IMR-90 (cell line): ENCODE measurements around the gene PEX11A. TPM values are rescaled to one million over a fixed set of nuclear protein-coding genes. Genes with fewer than 3 reads are reported as not detected.

Source experiments
- ATAC-seq: fragments of 200-7000 bp; cut with Tn5 transposase; 2 replicates; pipeline ENCODE4 v1.9.1; 2020; ENCODE audit warnings: low read depth, mild to moderate bottlenecking, moderate library complexity
- BruUV-seq: library from RNA; stranded (reverse); fragments of 400-500 nt; replicated peaks from 2 replicates; lab custom pipeline; 2021; lab: Mats Ljungman, UMichigan
- CTCF ChIA-PET: fragments of 300-600 bp; formaldehyde crosslinking; extraction: SDS; loops from one replicate; lab custom pipeline; 2021; ENCODE audit warnings: antibody characterized with exemption; lab: Yijun Ruan, JAX
- POLR2A ChIA-PET: fragments of 300-600 bp; sonication (Branson Sonifier 250); formaldehyde crosslinking; loops from one replicate; lab custom pipeline; 2022; ENCODE audit warnings: antibody characterized with exemption; ENCODE audit not compliant: unreplicated experiment; lab: Charles Lee
- DNase-seq: peaks from one replicate; pipeline ENCODE4 v3.0.0; 2013
- H2AFZ ChIP-seq: replicated peaks from 2 replicates; pipeline ENCODE3; 2013; ENCODE audit warnings: low read length, mild to moderate bottlenecking; ENCODE audit not compliant: poor library complexity
- H2AK5ac ChIP-seq: 2 replicates; pipeline ENCODE4 v1.6.1; 2013; ENCODE audit warnings: low read depth, low read length, inconsistent platforms
- H2AK9ac ChIP-seq: replicated peaks from 2 replicates; pipeline ENCODE3; 2013; ENCODE audit warnings: mild to moderate bottlenecking, low read depth, low read length, moderate library complexity; ENCODE audit not compliant: poor library complexity
- H2BK120ac ChIP-seq: 2 replicates; pipeline ENCODE4 v1.6.1; 2013; ENCODE audit warnings: low read depth, low read length, inconsistent platforms
- H2BK15ac ChIP-seq: 3 replicates; pipeline ENCODE4 v1.6.1; 2013; ENCODE audit warnings: low read depth, low read length, inconsistent platforms
- H2BK20ac ChIP-seq: 2 replicates; pipeline ENCODE4 v1.6.1; 2013; ENCODE audit warnings: low read depth, mild to moderate bottlenecking, inconsistent platforms, low read length, moderate library complexity
- H2BK5ac ChIP-seq: 2 replicates; pipeline ENCODE4 v1.6.1; 2013; ENCODE audit warnings: mild to moderate bottlenecking, low read depth, low read length, inconsistent platforms; ENCODE audit not compliant: poor library complexity, severe bottlenecking
- H3K14ac ChIP-seq: replicated peaks from 2 replicates; pipeline ENCODE4 v1.6.1; 2013; ENCODE audit warnings: low read depth, low read length, inconsistent platforms
- H3K18ac ChIP-seq: 2 replicates; pipeline ENCODE4 v1.6.1; 2013; ENCODE audit warnings: low read depth, low read length, control low read depth
- H3K23ac ChIP-seq: 2 replicates; pipeline ENCODE4 v1.6.1; 2013; ENCODE audit warnings: low read depth, low read length, inconsistent platforms
- H3K27ac ChIP-seq: 2 replicates; pipeline ENCODE4 v1.5.1; 2013; ENCODE audit warnings: mild to moderate bottlenecking, control low read depth, low read length; ENCODE audit not compliant: insufficient read depth
- H3K27me3 ChIP-seq: 2 replicates; pipeline ENCODE4 v1.6.1; 2013; ENCODE audit warnings: low read length; ENCODE audit not compliant: control insufficient read depth, insufficient read depth
- H3K36me3 ChIP-seq: 2 replicates; pipeline ENCODE4 v1.6.1; 2013; ENCODE audit warnings: low read length, mixed read lengths; ENCODE audit not compliant: control insufficient read depth, insufficient read depth
- H3K4ac ChIP-seq: 2 replicates; pipeline ENCODE4 v1.6.1; 2013; ENCODE audit warnings: low read depth, low read length, inconsistent platforms
- H3K4me1 ChIP-seq: 2 replicates; pipeline ENCODE4 v1.6.1; 2013; ENCODE audit warnings: low read length, mixed read lengths; ENCODE audit not compliant: control insufficient read depth, insufficient read depth
- H3K4me2 ChIP-seq: 2 replicates; pipeline ENCODE4 v1.6.1; 2013; ENCODE audit warnings: low read depth, mild to moderate bottlenecking, control low read depth, low read length, moderate library complexity
- H3K4me3 ChIP-seq: 2 replicates; pipeline ENCODE4 v1.5.1; 2013; ENCODE audit warnings: low read depth, mild to moderate bottlenecking, control low read depth, low read length, moderate library complexity; ENCODE audit not compliant: insufficient read depth
- H3K56ac ChIP-seq: 2 replicates; pipeline ENCODE4 v1.6.1; 2013; ENCODE audit warnings: low read length, inconsistent platforms; ENCODE audit not compliant: insufficient read depth; ENCODE audit errors: extremely low read depth
- H3K79me1 ChIP-seq, 2 experiments: 2 replicates each; pipeline ENCODE4 v1.6.1; 2013; ENCODE audit warnings: low read length in 2 of 2, inconsistent platforms in 1 of 2, low read depth in 1 of 2
- H3K9ac ChIP-seq: 2 replicates; pipeline ENCODE4 v1.6.1; 2013; ENCODE audit warnings: low read depth, low read length, control low read depth
- H3K9me1 ChIP-seq: 2 replicates; pipeline ENCODE4 v1.6.1; 2013; ENCODE audit warnings: low read length, inconsistent platforms; ENCODE audit not compliant: insufficient read depth
- H3K9me3 ChIP-seq: 2 replicates; pipeline ENCODE4 v1.6.1; 2013; ENCODE audit warnings: low read length; ENCODE audit not compliant: control insufficient read depth, insufficient read depth
- H4K20me1 ChIP-seq: 2 replicates; pipeline ENCODE4 v1.6.1; 2013; ENCODE audit warnings: low read length, inconsistent platforms; ENCODE audit not compliant: insufficient read depth
- H4K5ac ChIP-seq: 2 replicates; pipeline ENCODE4 v1.6.1; 2013; ENCODE audit warnings: mild to moderate bottlenecking, low read depth, low read length, control low read depth
- H4K8ac ChIP-seq, 2 experiments: 2 replicates each; pipeline ENCODE4 v1.6.1; 2013; ENCODE audit warnings: low read depth in 2 of 2, low read length in 2 of 2, control low read depth in 1 of 2, inconsistent platforms in 1 of 2
- H4K91ac ChIP-seq: 2 replicates; pipeline ENCODE4 v1.6.1; 2013; ENCODE audit warnings: low read depth, low read length, inconsistent platforms; ENCODE audit not compliant: insufficient read depth
- CEBPB ChIP-seq: IDR thresholded peaks from 2 replicates; pipeline ENCODE4 v1.6.1; 2012; ENCODE audit warnings: low read depth, low read length, improper control_type of control experiment
- CTCF ChIP-seq: conservative IDR thresholded peaks from 2 replicates; pipeline ENCODE4 v1.5.1; 2012; ENCODE audit warnings: mild to moderate bottlenecking, low read depth, low read length, improper control_type of control experiment
- FOS ChIP-seq: fragments of 150-350 bp; IDR thresholded peaks from 2 replicates; pipeline ENCODE4 v1.6.1; 2016; ENCODE audit warnings: low read depth, low read length
- MAZ ChIP-seq: IDR thresholded peaks from 2 replicates; pipeline ENCODE4 v1.6.1; 2012; ENCODE audit warnings: low read depth, mild to moderate bottlenecking, low read length, improper control_type of control experiment, moderate library complexity, borderline replicate concordance
- POLR2A ChIP-seq: IDR thresholded peaks from 2 replicates; pipeline ENCODE4 v1.6.1; 2012; ENCODE audit warnings: mild to moderate bottlenecking, low read depth, low read length
- RAD21 ChIP-seq: IDR thresholded peaks from 2 replicates; pipeline ENCODE4 v1.6.1; 2012; ENCODE audit warnings: low read length, improper control_type of control experiment
- RCOR1 ChIP-seq: IDR thresholded peaks from 2 replicates; pipeline ENCODE4 v1.6.1; 2012; ENCODE audit warnings: mild to moderate bottlenecking, low read length, improper control_type of control experiment; ENCODE audit not compliant: insufficient replicate concordance
- USF2 ChIP-seq: fragments of 150-350 bp; IDR thresholded peaks from 2 replicates; pipeline ENCODE4 v1.6.1; 2017; ENCODE audit warnings: mild to moderate bottlenecking, antibody characterized with exemption, low read length, low read depth
- WGBS, 2 experiments: methylation state at CpG; one replicate each; pipeline versions ENCODE4 v1.1.5 to v1.1.7; 2013; ENCODE audit warnings: missing lambda C conversion rate in 2 of 2; ENCODE audit not compliant: insufficient read length in 1 of 2; ENCODE audit errors: extremely low coverage in 2 of 2; 5-methylcytosine and 5-hydroxymethylcytosine counted together
- dilution Hi-C: fragments of 300-500 bp; cut with HindIII; formaldehyde crosslinking; loops from one replicate; pipeline ENCODE4 v1.14.3; 2018; ENCODE audit warnings: low sequenced_read_pairs; ENCODE audit not compliant: unreplicated experiment
- in situ Hi-C: fragments of 300-500 bp; cut with MboI; formaldehyde crosslinking; loops from 3 replicates; pipeline ENCODE4 v1.14.3; 2019; ENCODE audit warnings: low sequenced_read_pairs, inconsistent platforms, mixed read lengths
- intact Hi-C: fragments of 100-400 bp; cut with micrococcal nuclease; formaldehyde crosslinking; loops from 2 replicates; pipeline ENCODE4 v1.10.0; 2022
- polyA plus RNA-seq, 3 experiments: library from polyadenylated mRNA; depleted of rRNA; stranded (reverse); fragments of >200 nt; gene quantifications; 2 replicates each; pipeline ENCODE4 v1.2.3, GENCODE V29; 2012; ENCODE audit warnings: low replicate concordance in 1 of 3
- total RNA-seq: library from RNA; depleted of rRNA; stranded (reverse); fragments of >200 nt; gene quantifications from 2 replicates; pipeline ENCODE4 v1.2.3, GENCODE V29; 2012
- TF ChIP-seq, protein P1 (sequence below): fragments of 150-350 bp; IDR thresholded peaks from 2 replicates; pipeline ENCODE4 v1.6.1; 2016; ENCODE audit warnings: low read depth, mild to moderate bottlenecking, low read length, moderate library complexity, borderline replicate concordance

Gene PEX11A
- total and polyA plus RNA-seq, 2 of the 4 experiments (the other 2 are of a cell fraction) = 4.2 to 10.2 TPM

- Histone ChIP-seq H2BK20ac (no peak overlapping the region), H4K20me1 (peaks cover 16% of the 10 kb centered on the region), H2BK15ac (no peak overlapping the region), H3K18ac (no peak overlapping the region), H3K9ac (no peak overlapping the region), H2AK5ac (no peak overlapping the region), H3K9me3 (no peaks in the 10 kb centered on the region), H4K8ac (no peak overlapping the region), H3K23ac (no peak overlapping the region), H3K4me2 (no peak overlapping the region), H2BK5ac (no peak overlapping the region), H2BK120ac (no peak overlapping the region), H3K9me1 (peaks cover 10% of the 10 kb centered on the region), H3K27ac (no peak overlapping the region), H3K4me3 (no peak overlapping the region), H3K79me1 (peaks cover 16 to 42% of the 10 kb centered on the region in 2 experiments), H4K5ac (no peak overlapping the region), H2AK9ac (no peak overlapping the region), H3K36me3 (peaks cover 15% of the 10 kb centered on the region), H3K14ac (no peak overlapping the region), H4K91ac (no peak overlapping the region), H2AFZ (no peak overlapping the region), H3K56ac (no peak overlapping the region), H3K4ac (no peak overlapping the region), H3K27me3 (no peaks in the 10 kb centered on the region), H3K4me1 (peaks cover 5% of the 10 kb centered on the region)
- WGBS, 2 experiments = 40% methylated on average over 1 of the region's 7 CpGs; no CpG with 5 or more reads in 1 of the 2 experiments
- TF ChIP-seq CEBPB (no peak), POLR2A (no peak), FOS (no peak), RCOR1 (no peak), MAZ (no peak), USF2 (no peak), CTCF (no peak), RAD21 (no peak)
- TF ChIP-seq, protein P1, sequence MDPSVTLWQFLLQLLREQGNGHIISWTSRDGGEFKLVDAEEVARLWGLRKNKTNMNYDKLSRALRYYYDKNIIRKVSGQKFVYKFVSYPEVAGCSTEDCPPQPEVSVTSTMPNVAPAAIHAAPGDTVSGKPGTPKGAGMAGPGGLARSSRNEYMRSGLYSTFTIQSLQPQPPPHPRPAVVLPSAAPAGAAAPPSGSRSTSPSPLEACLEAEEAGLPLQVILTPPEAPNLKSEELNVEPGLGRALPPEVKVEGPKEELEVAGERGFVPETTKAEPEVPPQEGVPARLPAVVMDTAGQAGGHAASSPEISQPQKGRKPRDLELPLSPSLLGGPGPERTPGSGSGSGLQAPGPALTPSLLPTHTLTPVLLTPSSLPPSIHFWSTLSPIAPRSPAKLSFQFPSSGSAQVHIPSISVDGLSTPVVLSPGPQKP = no peak
- POLR2A ChIA-PET = no interaction called here
- in situ Hi-C loops (no loop called here), intact Hi-C loops (no loop called here), dilution Hi-C loops (no loop called here)
- CTCF ChIA-PET = no interaction called here
- no TSS peak for BruUV-seq
- no peak for DNase-seq
- ATAC-seq = no peak
Observed at GRCh38 chr15:89652131-89652530, 38.4 kb downstream of the PEX11A start.
